ENCODE measurements around the gene COL15A1. TPM values are rescaled to one million over a fixed set of nuclear protein-coding genes. Genes with fewer than 3 reads are reported as not detected.

The COL15A1 gene
- total and polyA plus RNA-seq, 2 of the 13 experiments (the other 11 are each of a cell fraction or from before 2014, with no cell fraction given): not detected

DNA sequence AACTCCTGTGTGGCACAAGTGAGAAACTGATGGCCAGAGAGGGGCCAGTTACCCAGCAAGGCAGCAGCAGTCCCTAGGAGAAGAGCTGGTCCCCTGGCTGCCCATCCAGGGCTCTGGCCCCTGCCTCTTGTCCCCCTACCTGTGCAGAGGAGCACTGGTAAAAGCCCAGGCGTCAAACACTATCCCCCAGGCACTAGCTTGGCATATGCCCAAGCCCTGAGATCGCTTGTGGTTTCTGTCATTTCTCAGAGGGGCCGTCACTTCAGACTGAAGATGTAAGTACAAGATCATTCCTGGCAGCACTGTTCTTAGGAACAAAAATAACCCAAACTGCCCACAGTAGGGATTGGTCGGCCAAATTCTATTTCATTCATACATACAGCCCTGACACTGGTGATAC is 53.9 kb downstream of the COL15A1 start (continued):
- TF ChIP-seq, protein P1, sequence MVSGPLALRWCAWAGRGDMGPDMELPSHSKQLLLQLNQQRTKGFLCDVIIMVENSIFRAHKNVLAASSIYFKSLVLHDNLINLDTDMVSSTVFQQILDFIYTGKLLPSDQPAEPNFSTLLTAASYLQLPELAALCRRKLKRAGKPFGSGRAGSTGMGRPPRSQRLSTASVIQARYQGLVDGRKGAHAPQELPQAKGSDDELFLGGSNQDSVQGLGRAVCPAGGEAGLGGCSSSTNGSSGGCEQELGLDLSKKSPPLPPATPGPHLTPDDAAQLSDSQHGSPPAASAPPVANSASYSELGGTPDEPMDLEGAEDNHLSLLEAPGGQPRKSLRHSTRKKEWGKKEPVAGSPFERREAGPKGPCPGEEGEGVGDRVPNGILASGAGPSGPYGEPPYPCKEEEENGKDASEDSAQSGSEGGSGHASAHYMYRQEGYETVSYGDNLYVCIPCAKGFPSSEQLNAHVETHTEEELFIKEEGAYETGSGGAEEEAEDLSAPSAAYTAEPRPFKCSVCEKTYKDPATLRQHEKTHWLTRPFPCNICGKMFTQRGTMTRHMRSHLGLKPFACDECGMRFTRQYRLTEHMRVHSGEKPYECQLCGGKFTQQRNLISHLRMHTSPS (CRISPR knock-in tag; IDR thresholded peaks at IDR 0.05; ENCODE audit: low read depth): no peak
- no peak for TF ChIP-seq ZNF530 (CRISPR knock-in tag; IDR thresholded peaks at IDR 0.05; ENCODE audit: low read depth)
- no peak for TF ChIP-seq ZNF253 (CRISPR knock-in tag; IDR thresholded peaks at IDR 0.05; ENCODE audit: borderline replicate concordance)
- no peak for TF ChIP-seq MAFF (IDR thresholded peaks at IDR 0.05; ENCODE audit: low read depth, low read length)
- no peak for TF ChIP-seq RELA (CRISPR knock-in tag; IDR thresholded peaks at IDR 0.05)
- TF ChIP-seq MIER2 (CRISPR knock-in tag; IDR thresholded peaks at IDR 0.05): no peak
- TF ChIP-seq HOXA7 (CRISPR knock-in tag; IDR thresholded peaks at IDR 0.05): no peak

DNA sequence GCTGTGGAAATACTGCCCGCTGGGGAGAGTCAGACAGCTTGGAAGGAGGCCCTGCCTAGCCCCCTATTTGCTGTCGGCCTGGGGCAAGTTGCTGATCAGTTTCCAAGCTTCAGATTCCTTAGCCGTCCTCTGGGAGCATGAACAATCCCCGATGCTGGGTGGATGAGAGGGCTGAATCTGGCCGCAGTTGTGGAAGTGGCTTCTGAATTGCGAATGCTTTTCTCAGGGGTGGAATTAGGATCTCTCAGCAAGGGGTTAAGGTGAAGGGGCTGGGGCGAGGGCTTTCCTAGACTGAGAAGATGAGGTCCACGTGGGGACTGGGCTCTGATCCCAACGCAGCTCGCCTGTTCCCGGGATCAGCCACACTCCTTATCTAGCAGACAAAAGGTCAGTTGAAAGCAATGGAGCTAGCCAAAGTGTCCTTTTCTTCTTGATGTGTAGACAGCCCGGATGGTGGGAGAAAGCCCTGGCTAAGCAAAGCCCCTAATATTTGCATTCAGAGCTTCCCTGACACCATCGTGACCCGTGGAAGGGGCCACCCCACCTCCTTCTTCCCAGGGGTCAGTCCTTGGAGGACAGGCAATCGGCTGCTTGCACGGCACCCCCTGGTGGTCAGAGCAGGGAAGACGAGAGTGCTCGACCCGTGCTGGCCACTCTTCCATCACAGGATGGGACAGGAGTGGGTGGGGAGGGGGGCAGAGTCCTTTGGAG is 54.9 kb downstream of the COL15A1 start:
- 27% methylated on average over 10 of the region's 19 CpGs for WGBS (ENCODE audit: low lambda C conversion rate)
- no TSS peak for BruUV-seq (replicated peaks)
- H3K27ac ChIP-seq (ENCODE audit: extremely low read length, insufficient read depth, low read length): no peak overlapping the region
- ATAC-seq (peak; percentile 97), FAIRE-seq (no peak), DNase-seq (ENCODE audit: low spot score) (peak; percentile 20)
- no peak overlapping the region for H3K4me3 ChIP-seq (replicated peaks in 1 of 3; ENCODE audit: insufficient read depth in 1 of 3, low read depth in 2 of 3, low read length in 3 of 3)
- H3K79me2 ChIP-seq (ENCODE audit: insufficient read depth, low read length): no peaks in the 10 kb centered on the region
- H3K9ac ChIP-seq (ENCODE audit: insufficient read depth, low read depth, low read length): no peak overlapping the region
- POLR2A ChIA-PET: no interaction called here
- H3K4me1 ChIP-seq (ENCODE audit: insufficient read depth, low read length): no peaks in the 10 kb centered on the region
- intact Hi-C loops (cut with micrococcal nuclease; ENCODE audit: unreplicated experiment): loop anchor here (1.0 kb wide), 1 partner anchor 150 kb away; no protein-coding TSS in a partner anchor
- H3K4me2 ChIP-seq (ENCODE audit: low read depth, low read length): no peak overlapping the region
- in situ Hi-C loops (cut with HindIII; ENCODE audit: extremely low pct_ligation_motif_present, low pct_unique_long_range_greater_than_20kb): loop anchor here (5.0 kb wide), 2 partner anchors 139 to 151 kb away; no protein-coding TSS in a partner anchor
- no peaks in the 10 kb centered on the region for H3K9me3 ChIP-seq (ENCODE audit: low read length)
- H3K36me3 ChIP-seq (replicated peaks in 1 of 2; ENCODE audit: control insufficient read depth in 1 of 2, insufficient read depth in 2 of 2, low read length in 2 of 2): no peaks in the 10 kb centered on the region
- H4K20me1 ChIP-seq (ENCODE audit: insufficient read depth, low read length): no peaks in the 10 kb centered on the region
- CTCF ChIA-PET (ENCODE audit: low intra/inter-chr PET ratio, low total read pairs): interaction anchor here (1.3 to 2.5 kb wide), 2 partner anchors 23 to 150 kb away, joined by 5 to 27 read pairs; no protein-coding TSS in a partner anchor
- H3K27me3 ChIP-seq (ENCODE audit: control insufficient read depth in 1 of 2, insufficient read depth in 2 of 2, low read length in 2 of 2): peaks cover 0 to 9% of the 10 kb centered on the region in 2 experiments; a peak in 1 of 5 replicates
- H2AFZ ChIP-seq (ENCODE audit: low read length): no peak overlapping the region
- TF ChIP-seq, protein P2, sequence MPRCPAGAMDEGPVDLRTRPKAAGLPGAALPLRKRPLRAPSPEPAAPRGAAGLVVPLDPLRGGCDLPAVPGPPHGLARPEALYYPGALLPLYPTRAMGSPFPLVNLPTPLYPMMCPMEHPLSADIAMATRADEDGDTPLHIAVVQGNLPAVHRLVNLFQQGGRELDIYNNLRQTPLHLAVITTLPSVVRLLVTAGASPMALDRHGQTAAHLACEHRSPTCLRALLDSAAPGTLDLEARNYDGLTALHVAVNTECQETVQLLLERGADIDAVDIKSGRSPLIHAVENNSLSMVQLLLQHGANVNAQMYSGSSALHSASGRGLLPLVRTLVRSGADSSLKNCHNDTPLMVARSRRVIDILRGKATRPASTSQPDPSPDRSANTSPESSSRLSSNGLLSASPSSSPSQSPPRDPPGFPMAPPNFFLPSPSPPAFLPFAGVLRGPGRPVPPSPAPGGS (CRISPR knock-in tag; IDR thresholded peaks at IDR 0.05): peak; percentile 54; the same call in 1 of the 2 replicates
- TF ChIP-seq REPIN1 (CRISPR knock-in tag; IDR thresholded peaks at IDR 0.05; ENCODE audit: borderline replicate concordance, low read depth) (0 out of 2 replicates have a peak, but pooled peaks have one; percentile 21), STAG1 (CRISPR knock-in tag; IDR thresholded peaks at IDR 0.05) (peak; percentile 57), ZFP82 (CRISPR knock-in tag; IDR thresholded peaks at IDR 0.05; ENCODE audit: borderline replicate concordance) (no peak)
- TF ChIP-seq, protein P3, sequence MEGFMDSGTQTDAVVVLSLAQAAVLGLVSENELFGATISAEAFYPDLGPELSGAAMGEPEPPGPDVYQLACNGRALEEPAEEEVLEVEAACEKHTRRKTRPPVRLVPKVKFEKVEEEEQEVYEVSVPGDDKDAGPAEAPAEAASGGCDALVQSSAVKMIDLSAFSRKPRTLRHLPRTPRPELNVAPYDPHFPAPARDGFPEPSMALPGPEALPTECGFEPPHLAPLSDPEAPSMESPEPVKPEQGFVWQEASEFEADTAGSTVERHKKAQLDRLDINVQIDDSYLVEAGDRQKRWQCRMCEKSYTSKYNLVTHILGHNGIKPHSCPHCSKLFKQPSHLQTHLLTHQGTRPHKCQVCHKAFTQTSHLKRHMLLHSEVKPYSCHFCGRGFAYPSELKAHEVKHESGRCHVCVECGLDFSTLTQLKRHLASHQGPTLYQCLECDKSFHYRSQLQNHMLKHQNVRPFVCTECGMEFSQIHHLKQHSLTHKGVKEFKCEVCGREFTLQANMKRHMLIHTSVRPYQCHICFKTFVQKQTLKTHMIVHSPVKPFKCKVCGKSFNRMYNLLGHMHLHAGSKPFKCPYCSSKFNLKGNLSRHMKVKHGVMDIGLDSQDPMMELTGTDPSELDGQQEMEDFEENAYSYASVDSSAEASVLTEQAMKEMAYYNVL (CRISPR knock-in tag; IDR thresholded peaks at IDR 0.05; ENCODE audit: borderline replicate concordance): peak; percentile 55; the same call in 1 of the 2 replicates
- TF ChIP-seq, protein P4, sequence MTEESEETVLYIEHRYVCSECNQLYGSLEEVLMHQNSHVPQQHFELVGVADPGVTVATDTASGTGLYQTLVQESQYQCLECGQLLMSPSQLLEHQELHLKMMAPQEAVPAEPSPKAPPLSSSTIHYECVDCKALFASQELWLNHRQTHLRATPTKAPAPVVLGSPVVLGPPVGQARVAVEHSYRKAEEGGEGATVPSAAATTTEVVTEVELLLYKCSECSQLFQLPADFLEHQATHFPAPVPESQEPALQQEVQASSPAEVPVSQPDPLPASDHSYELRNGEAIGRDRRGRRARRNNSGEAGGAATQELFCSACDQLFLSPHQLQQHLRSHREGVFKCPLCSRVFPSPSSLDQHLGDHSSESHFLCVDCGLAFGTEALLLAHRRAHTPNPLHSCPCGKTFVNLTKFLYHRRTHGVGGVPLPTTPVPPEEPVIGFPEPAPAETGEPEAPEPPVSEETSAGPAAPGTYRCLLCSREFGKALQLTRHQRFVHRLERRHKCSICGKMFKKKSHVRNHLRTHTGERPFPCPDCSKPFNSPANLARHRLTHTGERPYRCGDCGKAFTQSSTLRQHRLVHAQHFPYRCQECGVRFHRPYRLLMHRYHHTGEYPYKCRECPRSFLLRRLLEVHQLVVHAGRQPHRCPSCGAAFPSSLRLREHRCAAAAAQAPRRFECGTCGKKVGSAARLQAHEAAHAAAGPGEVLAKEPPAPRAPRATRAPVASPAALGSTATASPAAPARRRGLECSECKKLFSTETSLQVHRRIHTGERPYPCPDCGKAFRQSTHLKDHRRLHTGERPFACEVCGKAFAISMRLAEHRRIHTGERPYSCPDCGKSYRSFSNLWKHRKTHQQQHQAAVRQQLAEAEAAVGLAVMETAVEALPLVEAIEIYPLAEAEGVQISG (CRISPR knock-in tag; IDR thresholded peaks at IDR 0.05): peak; percentile 25; the same call in 1 of the 2 replicates
